ENCODE results near the gene CHMP2A. TPM values are rescaled to one million over a fixed set of nuclear protein-coding genes. Genes with fewer than 3 reads are reported as not detected.

Gene CHMP2A
- 96.8 and 105 TPM in 2 replicates for total RNA-seq
- polyA plus RNA-seq: 126 and 150 TPM in 2 replicates
- 177 and 193 TPM in 2 replicates for polyA plus RNA-seq (2011; cell fraction: cytosol; rRNA removed)
- 97.8 and 107 TPM in 2 replicates for polyA plus RNA-seq (2011; cell fraction: nucleus; rRNA removed)
- polyA plus RNA-seq (2012): 117 and 164 TPM in 2 replicates
- 114 and 117 TPM in 2 replicates for polyA minus RNA-seq
- 73.7 TPM for polyA minus RNA-seq (2011; cell fraction: cytosol; rRNA and poly(A)+ RNA removed)
- polyA minus RNA-seq (2011; cell fraction: nucleus; rRNA and poly(A)+ RNA removed): 19.9 and 22.4 TPM in 2 replicates
- percentile 66 among the genes with signal in this experiment for Bru-seq, nascent RNA
- percentile 94 among the genes with signal in this experiment for BruChase-seq, experiment 1, labeled RNA remaining after a 6-hour chase
- BruChase-seq, experiment 2, labeled RNA remaining after a 2-hour chase: percentile 86 among the genes with signal in this experiment
- long read RNA-seq, transcript CHMP2A-206 (5 exons, 1,178 nt): minor isoform, 9 of 293 reads
- long read RNA-seq, transcript CHMP2A-208 (6 exons, 885 nt): minor isoform, 35 of 293 reads
- long read RNA-seq, transcript CHMP2A-201 (6 exons, 913 nt): major isoform, 197 of 293 reads
- long read RNA-seq, partial matches to known transcripts: 36 of 293 reads
- long read RNA-seq, other reads (novel, unspliced or antisense): 15 of 293 reads

GRCh38 chr19:58554494-58555368, at the start of gene CHMP2A:
TSS of gene CHMP2A (minus strand) at chr19:58555105. CDS start at chr19:58554212, 893 bp downstream.
- peak within 1 kb of the TSS; percentile 35 to 62 (median 49) for H3K4me3 ChIP-seq (replicated peaks in 1 of 3; ENCODE audit: insufficient read depth in 1 of 3, low read depth in 1 of 3, low read length in 3 of 3)
- H3K4me1 ChIP-seq (ENCODE audit: control insufficient read depth, extremely low read depth, insufficient read depth, low read length): peaks cover 31% of the 10 kb centered on the region
- DNase-seq (ENCODE audit: low read depth, low spot score) (peak; percentile 97), FAIRE-seq (peak; percentile 93)
- H3K27me3 ChIP-seq (ENCODE audit: control insufficient read depth in 2 of 2, insufficient read depth in 2 of 2, low read length in 2 of 2): no peaks in the 10 kb centered on the region
- no peaks in the 10 kb centered on the region for H3K9me1 ChIP-seq (replicated peaks; ENCODE audit: control insufficient read depth, extremely low read depth, insufficient read depth, low read length)
- no peak within 1 kb of the TSS for H2AFZ ChIP-seq (ENCODE audit: low read depth, low read length)
- intact Hi-C loops (cut with micrococcal nuclease) (loop anchor here (1.0 kb wide), 2 partner anchors 10 to 35 kb away; partner anchors contain the start of genes TRIM28 and ZBTB45), dilution Hi-C loops (cut with MboI; ENCODE audit: extremely low pct_ligation_motif_present, low sequenced_read_pairs) (no loop called here)
- peak within 1 kb of the TSS; percentile 54 for H3K27ac ChIP-seq (ENCODE audit: insufficient read depth, low read depth, low read length)
- TF ChIP-seq POLR2AphosphoS5 (IDR thresholded peaks at IDR 0.05; ENCODE audit: insufficient read depth, low read depth, low read length) (peak; percentile 99), POLR2A (IDR thresholded peaks at IDR 0.05; ENCODE audit: low read depth, low read length) (peak; percentile 94), EZH2 (IDR thresholded peaks at IDR 0.05; ENCODE audit: borderline replicate concordance, low read depth, low read length, severe bottlenecking) (no peak)
- TF ChIP-seq, protein P1, sequence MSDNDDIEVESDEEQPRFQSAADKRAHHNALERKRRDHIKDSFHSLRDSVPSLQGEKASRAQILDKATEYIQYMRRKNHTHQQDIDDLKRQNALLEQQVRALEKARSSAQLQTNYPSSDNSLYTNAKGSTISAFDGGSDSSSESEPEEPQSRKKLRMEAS (IDR thresholded peaks at IDR 0.05; ENCODE audit: insufficient read depth, insufficient read length): peak; percentile 32
- H3K9me3 ChIP-seq (replicated peaks; ENCODE audit: control insufficient read depth, insufficient read depth, low read length): no peaks in the 10 kb centered on the region
- ChIA-PET CTCF (interaction anchor here (0.9 to 3.7 kb wide), 7 partner anchors 10 to 41 kb away, joined by 3 to 60 read pairs (median 9); partner anchors contain the start of genes MZF1 and ZBTB45), POLR2A (interaction anchor here (0.8 to 3.1 kb wide), 3 partner anchors 11 to 41 kb away, joined by 4 to 17 read pairs (median 4); partner anchors contain the start of gene TRIM28)
- peaks cover 14 to 35% of the 10 kb centered on the region in 2 experiments for H3K36me3 ChIP-seq (ENCODE audit: control insufficient read depth in 2 of 2, extremely low read depth in 1 of 2, insufficient read depth in 2 of 2, low read length in 2 of 2)
- peaks cover 23% of the 10 kb centered on the region for H3K79me2 ChIP-seq (ENCODE audit: control insufficient read depth, insufficient read depth, low read length)
- peak within 1 kb of the TSS; percentile 66 for H3K9ac ChIP-seq (replicated peaks; ENCODE audit: extremely low read depth, insufficient read depth, low read length)
- H4K20me1 ChIP-seq (replicated peaks; ENCODE audit: control insufficient read depth, extremely low read depth, insufficient read depth, low read length): no peaks in the 10 kb centered on the region
- H3K4me2 ChIP-seq (ENCODE audit: insufficient read depth, low read length): peak within 1 kb of the TSS; percentile 72
- BruUV-seq (replicated peaks): TSS peak; percentile 53
